Astrocyte (in vitro differentiated cells and primary cell): ENCODE data around the gene EMC1. TPM values are rescaled to one million over a fixed set of nuclear protein-coding genes. Genes with fewer than 3 reads are reported as not detected.

Experiments used
- DNase-seq: peaks from one replicate; pipeline ENCODE4 v3.0.0-alpha.2; 2010; ENCODE audit warnings: low read depth
- FAIRE-seq: peaks from 2 replicates; lab custom pipeline; 2011; peaks lifted over from hg19 to GRCh38; lab: Jason Lieb, UNC
- H2AFZ ChIP-seq: 2 replicates; pipeline ENCODE4 v1.6.0; 2012; ENCODE audit warnings: low read depth, low read length, inconsistent platforms
- H3K27ac ChIP-seq: 2 replicates; pipeline ENCODE4 v1.5.1; 2011; ENCODE audit warnings: low read depth, low read length, inconsistent platforms
- H3K27me3 ChIP-seq: 2 replicates; pipeline ENCODE4 v1.6.0; 2011; ENCODE audit warnings: low read length, inconsistent platforms; ENCODE audit not compliant: insufficient read depth
- H3K36me3 ChIP-seq: 2 replicates; pipeline ENCODE4 v1.5.1; 2011; ENCODE audit warnings: low read length, inconsistent platforms; ENCODE audit not compliant: insufficient read depth
- H3K4me1 ChIP-seq: 2 replicates; pipeline ENCODE4 v1.5.1; 2011; ENCODE audit warnings: low read length, inconsistent platforms; ENCODE audit not compliant: insufficient read depth
- H3K4me2 ChIP-seq: 2 replicates; pipeline ENCODE4 v1.6.0; 2012; ENCODE audit warnings: low read length, inconsistent platforms
- H3K4me3 ChIP-seq: 2 replicates; pipeline ENCODE4 v1.5.1; 2011; ENCODE audit warnings: low read depth, mild to moderate bottlenecking, low read length, inconsistent platforms; ENCODE audit not compliant: insufficient read depth
- H3K79me2 ChIP-seq: 2 replicates; pipeline ENCODE4 v1.6.0; 2012; ENCODE audit warnings: mild to moderate bottlenecking, low read length, inconsistent platforms; ENCODE audit not compliant: insufficient read depth
- H3K9ac ChIP-seq: 2 replicates; pipeline ENCODE4 v1.6.0; 2012; ENCODE audit warnings: mild to moderate bottlenecking, low read length, inconsistent platforms
- H3K9me3 ChIP-seq: 2 replicates; pipeline ENCODE4 v1.5.1; 2012; ENCODE audit warnings: low read depth, mild to moderate bottlenecking, low read length, inconsistent platforms; ENCODE audit not compliant: insufficient read depth
- H4K20me1 ChIP-seq: 2 replicates; pipeline ENCODE4 v1.6.0; 2012; ENCODE audit warnings: low read length, inconsistent platforms; ENCODE audit not compliant: insufficient read depth
- H3K27ac Mint-ChIP-seq: one replicate; pipeline ENCODE4 v1.8.0; 2021; ENCODE audit warnings: mild to moderate bottlenecking, mixed read lengths; ENCODE audit not compliant: unreplicated experiment
- H3K27me3 Mint-ChIP-seq: one replicate; pipeline ENCODE4 v1.8.0; 2021; ENCODE audit warnings: low read depth, mixed read lengths; ENCODE audit not compliant: unreplicated experiment
- H3K36me3 Mint-ChIP-seq: one replicate; pipeline ENCODE4 v1.8.0; 2021; ENCODE audit warnings: low read depth, mixed read lengths; ENCODE audit not compliant: unreplicated experiment
- H3K4me1 Mint-ChIP-seq: one replicate; pipeline ENCODE4 v1.8.0; 2021; ENCODE audit warnings: low read depth, mixed read lengths; ENCODE audit not compliant: unreplicated experiment
- H3K4me3 Mint-ChIP-seq: one replicate; pipeline ENCODE4 v1.8.0; 2021; ENCODE audit warnings: mild to moderate bottlenecking, moderate library complexity, mixed read lengths; ENCODE audit not compliant: unreplicated experiment
- H3K9me3 Mint-ChIP-seq: one replicate; pipeline ENCODE4 v1.8.0; 2021; ENCODE audit warnings: mild to moderate bottlenecking, mixed read lengths; ENCODE audit not compliant: unreplicated experiment
- EZH2 ChIP-seq: IDR thresholded peaks from 2 replicates; pipeline ENCODE4 v1.6.1; 2012; ENCODE audit warnings: mild to moderate bottlenecking, low read length, inconsistent platforms; ENCODE audit not compliant: insufficient read depth
- total RNA-seq: library from RNA; stranded (reverse); gene quantifications from 2 replicates; pipeline ENCODE4 v1.2.1, GENCODE V29; 2021
- TF ChIP-seq, protein P1 (sequence below): IDR thresholded peaks from 2 replicates; pipeline ENCODE4 v1.5.1; 2011; ENCODE audit warnings: low read depth, mild to moderate bottlenecking, inconsistent platforms, low read length, moderate library complexity; ENCODE audit not compliant: insufficient read depth

EMC1 gene
- total RNA-seq, 1 donor from 2014 or later, result 89.3 TPM

- H3K27ac Mint-ChIP-seq, result no peak overlapping the region
- H3K4me3 ChIP-seq, result no peak overlapping the region
- H3K4me3 Mint-ChIP-seq, result no peak overlapping the region
- H3K9me3 Mint-ChIP-seq, result no peaks in the 10 kb centered on the region
- H4K20me1 ChIP-seq, result peaks cover 34% of the 10 kb centered on the region
- no peak overlapping the region for H2AFZ ChIP-seq
- H3K27ac ChIP-seq, result no peak overlapping the region
- no peak for FAIRE-seq
- peaks cover 66% of the 10 kb centered on the region for H3K79me2 ChIP-seq
- TF ChIP-seq, protein P1, sequence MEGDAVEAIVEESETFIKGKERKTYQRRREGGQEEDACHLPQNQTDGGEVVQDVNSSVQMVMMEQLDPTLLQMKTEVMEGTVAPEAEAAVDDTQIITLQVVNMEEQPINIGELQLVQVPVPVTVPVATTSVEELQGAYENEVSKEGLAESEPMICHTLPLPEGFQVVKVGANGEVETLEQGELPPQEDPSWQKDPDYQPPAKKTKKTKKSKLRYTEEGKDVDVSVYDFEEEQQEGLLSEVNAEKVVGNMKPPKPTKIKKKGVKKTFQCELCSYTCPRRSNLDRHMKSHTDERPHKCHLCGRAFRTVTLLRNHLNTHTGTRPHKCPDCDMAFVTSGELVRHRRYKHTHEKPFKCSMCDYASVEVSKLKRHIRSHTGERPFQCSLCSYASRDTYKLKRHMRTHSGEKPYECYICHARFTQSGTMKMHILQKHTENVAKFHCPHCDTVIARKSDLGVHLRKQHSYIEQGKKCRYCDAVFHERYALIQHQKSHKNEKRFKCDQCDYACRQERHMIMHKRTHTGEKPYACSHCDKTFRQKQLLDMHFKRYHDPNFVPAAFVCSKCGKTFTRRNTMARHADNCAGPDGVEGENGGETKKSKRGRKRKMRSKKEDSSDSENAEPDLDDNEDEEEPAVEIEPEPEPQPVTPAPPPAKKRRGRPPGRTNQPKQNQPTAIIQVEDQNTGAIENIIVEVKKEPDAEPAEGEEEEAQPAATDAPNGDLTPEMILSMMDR, result no peak
- no peak for TF ChIP-seq EZH2
- no peak for DNase-seq
- no peaks in the 10 kb centered on the region for H3K27me3 ChIP-seq
- H3K4me1 ChIP-seq, result peaks cover 24% of the 10 kb centered on the region
- peaks cover 14% of the 10 kb centered on the region for H3K36me3 ChIP-seq
- peaks cover 19% of the 10 kb centered on the region for H3K4me1 Mint-ChIP-seq
- peak overlapping the region; percentile 10 for H3K9ac ChIP-seq
- H3K27me3 Mint-ChIP-seq, result no peaks in the 10 kb centered on the region
- H3K4me2 ChIP-seq, result no peak overlapping the region
- H3K9me3 ChIP-seq, result no peaks in the 10 kb centered on the region
- peaks cover 21% of the 10 kb centered on the region for H3K36me3 Mint-ChIP-seq
These were observed 3.1 kb upstream of the EMC1 start for GRCh38 chr1:19254416-19254815.

DNA sequence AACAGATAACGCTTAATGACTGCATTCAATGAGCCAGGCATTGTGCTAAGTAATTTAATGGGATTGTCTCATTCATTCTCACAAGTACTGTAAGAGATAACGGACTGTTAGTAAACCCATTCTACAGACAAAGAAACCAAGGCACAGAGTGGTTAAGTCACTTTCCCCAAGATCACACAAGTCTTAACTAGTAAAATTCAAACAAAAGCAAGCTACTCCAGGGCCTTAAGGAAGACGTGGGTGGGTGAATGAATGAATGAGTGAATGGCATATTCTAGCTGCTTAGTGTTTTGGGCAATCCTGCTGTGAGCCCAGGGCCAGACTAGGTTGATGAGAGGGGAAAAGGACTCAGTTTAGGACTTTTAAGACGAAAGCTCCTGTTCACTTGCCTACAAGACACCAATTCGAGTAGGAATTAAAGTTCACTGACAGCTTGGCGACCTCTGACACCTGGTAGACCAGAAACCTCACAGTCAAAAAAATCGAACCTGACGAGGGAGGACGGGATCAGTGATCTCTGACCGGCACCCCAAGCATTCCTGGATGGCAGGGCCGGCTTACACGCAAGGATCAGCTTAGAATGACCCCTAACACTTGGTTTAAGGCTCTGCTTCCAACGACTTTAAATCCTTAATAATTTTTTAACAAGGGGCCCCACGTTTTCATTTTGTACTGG lies 557 bp downstream of the EMC1 start:
- Histone ChIP-seq H4K20me1 (peaks cover 45% of the 10 kb centered on the region), H3K27me3 (no peaks in the 10 kb centered on the region), H3K4me1 (peaks cover 24% of the 10 kb centered on the region), H3K79me2 (peaks cover 99% of the 10 kb centered on the region), H3K4me3 (peak overlapping the region; percentile 99), H3K9ac (peak overlapping the region; percentile 96), H3K36me3 (peaks cover 5% of the 10 kb centered on the region), H3K9me3 (no peaks in the 10 kb centered on the region), H3K4me2 (peak overlapping the region; percentile 90), H2AFZ (peak overlapping the region; percentile 93), H3K27ac (peak overlapping the region; percentile 97)
- Mint-ChIP-seq H3K36me3 (peaks cover 6% of the 10 kb centered on the region), H3K27ac (peak overlapping the region; percentile 97), H3K27me3 (no peaks in the 10 kb centered on the region), H3K4me3 (peak overlapping the region; percentile 97), H3K9me3 (no peaks in the 10 kb centered on the region), H3K4me1 (peaks cover 19% of the 10 kb centered on the region)
- TF ChIP-seq EZH2, result no peak
- TF ChIP-seq, protein P1, result no peak
- DNase-seq (no peak), FAIRE-seq (no peak)
